ENCODE measurements around the gene GJA4. TPM values are rescaled to one million over a fixed set of nuclear protein-coding genes. Genes with fewer than 3 reads are reported as not detected.
A peak's percentile ranks its signal among the peaks of the same experiment; 100 is the strongest.

GJA4 gene
- total RNA-seq, 1 experiment from 2014 or later: not detected

DNA sequence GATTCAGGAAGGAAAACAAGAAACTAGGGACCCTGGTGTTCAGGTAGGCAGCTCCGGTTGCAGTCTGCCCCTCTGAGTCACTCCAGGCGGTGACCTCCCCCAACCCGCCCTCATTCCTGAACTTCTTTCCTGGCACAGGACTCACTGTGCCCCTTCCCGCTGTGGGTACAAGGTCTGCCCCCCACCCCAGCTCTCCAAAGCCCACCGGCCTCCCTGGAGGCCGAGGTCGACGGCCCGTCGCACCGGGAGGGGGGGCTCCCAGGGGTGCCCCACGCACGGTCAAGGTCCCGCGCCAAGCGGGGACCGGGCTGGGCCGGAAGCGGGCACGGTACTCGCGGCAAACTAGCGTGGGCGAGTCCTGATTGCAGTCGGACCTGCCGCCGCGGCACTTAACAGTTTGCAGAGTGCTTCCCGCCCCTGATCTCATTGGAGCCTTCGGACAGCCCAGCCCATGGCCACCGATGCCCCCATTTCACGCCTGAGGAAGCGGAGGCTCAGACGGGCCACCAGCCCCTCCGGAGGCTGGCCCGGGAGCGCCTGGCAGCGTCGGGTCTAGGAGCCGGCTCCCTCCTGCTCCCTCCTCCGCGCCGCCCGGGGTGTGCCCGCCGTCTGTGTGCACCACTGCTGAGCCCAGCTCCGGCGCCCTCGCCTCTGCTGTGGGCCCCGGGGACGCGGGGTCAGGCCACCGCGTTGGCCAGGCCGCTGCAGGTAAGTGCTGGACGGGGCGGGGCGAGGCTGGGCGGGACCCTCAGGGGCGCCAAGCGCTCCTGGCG lies 11.5 kb upstream of the GJA4 start, which contains the start of gene GJB3:
Gene GJB3, plus strand, starts transcription at position 144 of the 773 bp plus-strand sequence. CDS start 3,549 bp downstream, outside the sequence.
- H3K27ac ChIP-seq (ENCODE audit: low read depth, low read length, poor library complexity, severe bottlenecking): no peak within 1 kb of the TSS
- peak; percentile 14 for DNase-seq (ENCODE audit: low spot score)
- BruUV-seq (replicated peaks): no TSS peak
- no peaks in the 10 kb centered on the region for H3K9me3 ChIP-seq (ENCODE audit: low read depth, low read length, poor library complexity, severe bottlenecking)
- no peaks in the 10 kb centered on the region for H3K36me3 ChIP-seq (ENCODE audit: insufficient read depth, low read length, poor library complexity, severe bottlenecking)
- H3K4me1 ChIP-seq (ENCODE audit: insufficient read depth, low read length, poor library complexity, severe bottlenecking): no peaks in the 10 kb centered on the region
- H3K27me3 ChIP-seq (replicated peaks; ENCODE audit: insufficient read depth, low read depth, low read length, poor library complexity): peaks cover 39% of the 10 kb centered on the region
- POLR2A ChIA-PET (ENCODE audit: low non-redundant PET): no interaction called here
- TF ChIP-seq EZH2 (IDR thresholded peaks at IDR 0.05; ENCODE audit: borderline replicate concordance, low read depth, low read length, poor library complexity, severe bottlenecking): peak; percentile 87
- TF ChIP-seq, protein P1, sequence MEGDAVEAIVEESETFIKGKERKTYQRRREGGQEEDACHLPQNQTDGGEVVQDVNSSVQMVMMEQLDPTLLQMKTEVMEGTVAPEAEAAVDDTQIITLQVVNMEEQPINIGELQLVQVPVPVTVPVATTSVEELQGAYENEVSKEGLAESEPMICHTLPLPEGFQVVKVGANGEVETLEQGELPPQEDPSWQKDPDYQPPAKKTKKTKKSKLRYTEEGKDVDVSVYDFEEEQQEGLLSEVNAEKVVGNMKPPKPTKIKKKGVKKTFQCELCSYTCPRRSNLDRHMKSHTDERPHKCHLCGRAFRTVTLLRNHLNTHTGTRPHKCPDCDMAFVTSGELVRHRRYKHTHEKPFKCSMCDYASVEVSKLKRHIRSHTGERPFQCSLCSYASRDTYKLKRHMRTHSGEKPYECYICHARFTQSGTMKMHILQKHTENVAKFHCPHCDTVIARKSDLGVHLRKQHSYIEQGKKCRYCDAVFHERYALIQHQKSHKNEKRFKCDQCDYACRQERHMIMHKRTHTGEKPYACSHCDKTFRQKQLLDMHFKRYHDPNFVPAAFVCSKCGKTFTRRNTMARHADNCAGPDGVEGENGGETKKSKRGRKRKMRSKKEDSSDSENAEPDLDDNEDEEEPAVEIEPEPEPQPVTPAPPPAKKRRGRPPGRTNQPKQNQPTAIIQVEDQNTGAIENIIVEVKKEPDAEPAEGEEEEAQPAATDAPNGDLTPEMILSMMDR (conservative IDR thresholded peaks at IDR 0.05; ENCODE audit: low read depth, low read length): no peak
- H3K4me3 ChIP-seq (ENCODE audit: low read depth, low read length, poor library complexity, severe bottlenecking): peak within 1 kb of the TSS; percentile 33
- intact Hi-C loops (cut with micrococcal nuclease; ENCODE audit: unreplicated experiment): no loop called here
- CTCF ChIA-PET: no interaction called here

DNA sequence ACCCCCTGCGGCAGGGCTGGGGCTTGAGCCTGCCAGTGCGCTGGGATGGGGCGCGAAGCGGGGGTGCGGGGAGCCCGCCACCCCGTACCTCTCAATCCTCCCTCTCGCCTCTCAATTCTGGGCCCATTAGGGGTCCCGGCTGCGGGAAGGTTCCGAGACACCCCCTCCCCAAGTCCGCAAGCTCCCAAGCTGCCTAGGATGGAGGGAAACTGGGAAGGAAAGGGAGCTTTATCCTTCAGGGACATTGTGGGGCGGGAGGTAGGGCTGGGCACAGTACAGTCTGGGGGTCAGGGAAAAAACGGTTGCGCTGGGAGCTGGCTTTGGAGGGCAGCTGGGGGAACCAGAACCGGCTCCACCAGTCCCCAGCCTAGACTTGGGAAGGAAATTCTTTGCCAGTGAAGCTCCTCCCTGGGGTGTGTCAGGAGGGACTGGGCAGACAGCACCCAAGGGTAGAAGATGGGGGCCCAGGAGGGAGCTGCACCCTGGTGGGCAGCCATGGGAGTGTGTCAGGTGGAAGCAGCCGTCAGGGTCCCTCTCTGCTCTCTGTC lies 10.9 kb upstream of the GJA4 start:
- Histone ChIP-seq H3K27ac (ENCODE audit: low read depth, low read length, poor library complexity, severe bottlenecking) (no peak overlapping the region), H3K4me1 (ENCODE audit: insufficient read depth, low read length, poor library complexity, severe bottlenecking) (no peaks in the 10 kb centered on the region), H3K4me3 (ENCODE audit: low read depth, low read length, poor library complexity, severe bottlenecking) (peak overlapping the region; percentile 33), H3K27me3 (replicated peaks; ENCODE audit: insufficient read depth, low read depth, low read length, poor library complexity) (peaks cover 39% of the 10 kb centered on the region), H3K36me3 (ENCODE audit: insufficient read depth, low read length, poor library complexity, severe bottlenecking) (no peaks in the 10 kb centered on the region), H3K9me3 (ENCODE audit: low read depth, low read length, poor library complexity, severe bottlenecking) (no peaks in the 10 kb centered on the region)
- BruUV-seq (replicated peaks): no TSS peak
- TF ChIP-seq EZH2 (IDR thresholded peaks at IDR 0.05; ENCODE audit: borderline replicate concordance, low read depth, low read length, poor library complexity, severe bottlenecking): no peak
- TF ChIP-seq, protein P1 (conservative IDR thresholded peaks at IDR 0.05; ENCODE audit: low read depth, low read length): no peak
- DNase-seq (ENCODE audit: low spot score): no peak
- POLR2A ChIA-PET (ENCODE audit: low non-redundant PET): no interaction called here
- intact Hi-C loops (cut with micrococcal nuclease; ENCODE audit: unreplicated experiment): no loop called here
- CTCF ChIA-PET: no interaction called here

DNA sequence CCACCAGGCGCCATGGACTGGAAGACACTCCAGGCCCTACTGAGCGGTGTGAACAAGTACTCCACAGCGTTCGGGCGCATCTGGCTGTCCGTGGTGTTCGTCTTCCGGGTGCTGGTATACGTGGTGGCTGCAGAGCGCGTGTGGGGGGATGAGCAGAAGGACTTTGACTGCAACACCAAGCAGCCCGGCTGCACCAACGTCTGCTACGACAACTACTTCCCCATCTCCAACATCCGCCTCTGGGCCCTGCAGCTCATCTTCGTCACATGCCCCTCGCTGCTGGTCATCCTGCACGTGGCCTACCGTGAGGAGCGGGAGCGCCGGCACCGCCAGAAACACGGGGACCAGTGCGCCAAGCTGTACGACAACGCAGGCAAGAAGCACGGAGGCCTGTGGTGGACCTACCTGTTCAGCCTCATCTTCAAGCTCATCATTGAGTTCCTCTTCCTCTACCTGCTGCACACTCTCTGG lies 8.0 kb upstream of the GJA4 start:
- TF ChIP-seq, protein P1 (conservative IDR thresholded peaks at IDR 0.05; ENCODE audit: low read depth, low read length): no peak
- no peak for TF ChIP-seq EZH2 (IDR thresholded peaks at IDR 0.05; ENCODE audit: borderline replicate concordance, low read depth, low read length, poor library complexity, severe bottlenecking)
- BruUV-seq (replicated peaks): no TSS peak
- H3K9me3 ChIP-seq (ENCODE audit: low read depth, low read length, poor library complexity, severe bottlenecking): no peaks in the 10 kb centered on the region
- intact Hi-C loops (cut with micrococcal nuclease; ENCODE audit: unreplicated experiment): loop anchor here (5.0 kb wide), 1 partner anchor 68 kb away; no protein-coding TSS in a partner anchor
- H3K27me3 ChIP-seq (replicated peaks; ENCODE audit: insufficient read depth, low read depth, low read length, poor library complexity): peaks cover 31% of the 10 kb centered on the region
- no peak overlapping the region for H3K27ac ChIP-seq (ENCODE audit: low read depth, low read length, poor library complexity, severe bottlenecking)
- ChIA-PET CTCF (no interaction called here), POLR2A (ENCODE audit: low non-redundant PET) (no interaction called here)
- H3K4me3 ChIP-seq (ENCODE audit: low read depth, low read length, poor library complexity, severe bottlenecking): no peak overlapping the region
- DNase-seq (ENCODE audit: low spot score): no peak
- no peaks in the 10 kb centered on the region for H3K36me3 ChIP-seq (ENCODE audit: insufficient read depth, low read length, poor library complexity, severe bottlenecking)
- no peaks in the 10 kb centered on the region for H3K4me1 ChIP-seq (ENCODE audit: insufficient read depth, low read length, poor library complexity, severe bottlenecking)

All from A673 (cell line).